Astrocyte of the cerebellum (primary cell): ENCODE results near the gene RAB35.

Experiments used
- DNase-seq: peaks from one replicate; pipeline ENCODE4 v3.0.0-alpha.2; 2011; ENCODE audit warnings: low read depth
- H3K4me3 ChIP-seq: 2 replicates; pipeline ENCODE4 v1.5.1; 2011; ENCODE audit warnings: mild to moderate bottlenecking, low read depth, low read length, moderate library complexity
- CTCF ChIP-seq: IDR thresholded peaks from 2 replicates; pipeline ENCODE4 v1.5.1; 2012; ENCODE audit warnings: low read length, low read depth, moderate library complexity, mild to moderate bottlenecking; ENCODE audit errors: missing control alignments
- in situ Hi-C: cut with HindIII; loops from 2 replicates; pipeline ENCODE4 v1.10.0; 2017; ENCODE audit warnings: low sequenced_read_pairs

The RAB35 gene

DNA sequence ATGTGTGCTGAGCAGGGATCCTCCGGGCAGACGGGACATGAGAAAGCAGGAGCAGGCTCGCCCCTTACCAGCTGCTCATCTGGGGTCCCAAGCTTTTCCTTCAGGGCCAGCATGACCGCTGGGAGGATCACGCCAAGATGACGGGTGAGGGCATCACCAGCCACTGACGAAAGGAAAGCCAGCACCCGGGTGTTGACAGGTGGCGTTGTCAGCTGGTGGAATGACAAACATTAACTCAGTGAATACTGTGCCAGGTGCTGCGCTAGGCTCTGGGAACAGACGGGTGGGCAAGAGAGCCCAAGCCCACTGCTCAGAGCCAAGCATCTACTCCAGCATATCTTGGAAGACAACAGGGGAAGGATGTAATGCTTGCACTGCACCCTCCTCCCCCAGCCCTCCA lies 21.3 kb upstream of the RAB35 start:
- in situ Hi-C loops, result no loop called here
- DNase-seq, result no peak
- TF ChIP-seq CTCF, result no peak
- H3K4me3 ChIP-seq, result no peak overlapping the region

GRCh38 chr12:120136093-120136770 lies 19.7 kb upstream of the RAB35 start:
- in situ Hi-C loops, result no loop called here
- H3K4me3 ChIP-seq, result no peak overlapping the region
- TF ChIP-seq CTCF, result no peak
- DNase-seq, result no peak

DNA sequence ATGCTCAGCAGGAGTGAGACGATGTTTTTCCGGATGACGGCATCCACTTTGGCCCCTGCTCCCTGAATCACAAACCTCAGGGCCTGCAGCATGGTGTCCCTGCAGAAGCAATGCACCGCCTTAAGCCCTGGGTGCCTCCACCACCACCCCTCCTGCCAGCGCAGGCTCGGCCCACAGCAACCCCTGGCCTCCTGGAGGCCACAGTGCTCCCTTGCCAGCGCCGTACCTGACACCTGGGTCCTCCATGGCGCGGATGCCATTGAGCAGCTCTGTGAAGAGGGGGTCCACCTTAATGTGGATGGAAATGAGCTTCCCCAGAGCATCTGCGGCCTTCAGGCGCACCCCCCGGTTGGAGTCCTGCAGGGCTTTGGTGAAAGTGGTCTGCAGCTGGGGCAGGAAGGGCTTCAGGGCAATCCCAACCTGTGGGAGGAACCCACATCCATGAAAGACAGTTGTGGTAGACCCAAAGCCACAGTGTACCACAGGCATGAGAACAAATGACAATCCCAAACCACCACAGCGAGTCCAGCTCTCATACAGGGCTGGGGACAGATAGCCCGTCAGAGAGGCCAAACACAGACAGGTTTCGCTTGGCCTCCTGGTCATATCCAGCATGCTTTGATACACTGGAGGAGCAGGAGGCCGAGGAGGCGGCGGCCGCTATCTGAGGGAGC lies 17.9 kb upstream of the RAB35 start:
- in situ Hi-C loops, result no loop called here
- no peak for DNase-seq
- no peak for TF ChIP-seq CTCF
- no peak overlapping the region for H3K4me3 ChIP-seq

DNA sequence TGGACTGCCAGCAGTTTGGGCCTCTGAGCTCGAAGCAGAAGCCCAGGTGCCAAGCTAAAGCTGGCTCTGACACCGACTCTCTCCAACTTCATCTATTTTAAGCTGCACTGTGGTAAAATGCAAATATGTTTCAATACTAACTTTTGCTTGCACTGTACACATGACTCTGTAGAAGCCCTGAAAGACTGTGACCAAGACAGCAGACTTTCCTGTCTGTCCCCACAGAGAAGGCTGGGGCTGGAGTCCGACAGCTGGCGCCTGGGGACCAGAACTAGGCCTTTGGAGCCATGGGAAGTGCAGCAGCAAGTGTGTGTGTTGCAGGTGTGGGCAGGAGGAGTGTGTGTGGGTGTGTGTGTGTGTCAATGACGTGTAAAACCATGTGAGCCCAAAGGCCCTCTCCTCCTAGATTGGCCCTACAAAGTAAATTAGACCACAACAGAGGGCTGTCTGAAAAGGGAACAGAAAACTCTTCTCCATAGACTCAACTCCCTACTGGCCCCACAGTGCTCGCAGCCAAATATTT lies 16.4 kb upstream of the RAB35 start:
- no peak for TF ChIP-seq CTCF
- in situ Hi-C loops, result no loop called here

DNA sequence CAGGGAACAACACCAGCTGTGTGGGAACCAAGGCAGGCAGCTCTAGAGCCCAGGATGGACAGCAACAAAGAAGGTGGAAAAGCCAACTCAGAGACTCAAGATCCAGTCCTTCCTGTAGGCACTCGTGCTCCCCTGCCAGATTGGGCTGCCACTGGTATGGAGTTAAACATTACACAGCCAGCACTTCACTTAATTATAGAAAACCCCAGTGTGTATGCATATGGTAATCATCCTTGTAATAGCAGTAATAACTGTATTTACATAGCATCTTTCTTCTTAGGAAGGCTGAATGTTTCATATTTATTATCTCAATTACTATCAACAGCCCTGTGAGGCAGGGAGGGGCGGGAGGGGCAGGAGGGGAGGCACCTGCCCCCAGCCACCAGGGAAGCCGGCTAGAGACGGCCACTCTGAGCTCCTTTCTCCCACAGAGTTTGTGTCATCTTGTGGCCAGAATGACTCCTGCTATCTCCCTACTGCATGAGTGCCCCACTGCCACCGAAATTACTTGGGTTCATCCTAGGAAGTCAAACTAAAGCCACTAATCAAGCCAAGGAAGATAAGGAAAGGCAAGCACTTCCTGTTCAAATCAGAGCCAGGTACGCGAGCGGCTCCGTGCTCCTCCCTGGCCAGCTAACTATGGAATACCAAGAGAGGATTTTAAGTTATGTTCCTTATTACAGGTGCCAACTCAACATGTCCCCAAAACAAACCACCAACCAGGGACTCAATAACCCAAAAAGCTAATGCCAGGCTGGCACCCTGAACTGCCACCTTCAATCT lies 15.7 kb upstream of the RAB35 start:
- in situ Hi-C loops, result no loop called here
- no peak for DNase-seq
- no peak for TF ChIP-seq CTCF
- no peak overlapping the region for H3K4me3 ChIP-seq

More for the DNA sequence above, 16.4 kb upstream of the RAB35 start:
- no peak overlapping the region for H3K4me3 ChIP-seq
- DNase-seq, result no peak

DNA sequence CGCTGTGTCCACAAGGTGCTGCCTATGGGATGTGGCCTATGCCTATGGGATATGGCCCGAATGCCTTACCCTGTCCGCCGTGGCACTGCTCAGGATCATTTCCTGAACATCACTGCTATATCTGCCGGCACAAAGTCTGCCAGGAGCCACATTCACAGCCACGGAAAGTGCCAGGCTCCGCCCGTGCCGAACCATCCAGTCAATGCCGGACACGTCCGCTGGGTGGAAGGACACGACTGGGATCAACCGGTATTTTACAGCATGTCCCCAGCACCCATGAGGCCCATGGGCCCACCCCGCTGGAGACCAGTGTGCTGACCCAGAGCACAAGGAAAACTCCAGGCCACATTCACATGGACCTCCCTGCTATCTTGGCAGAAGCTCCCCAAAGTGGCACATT lies 14.6 kb upstream of the RAB35 start:
- H3K4me3 ChIP-seq, result no peak overlapping the region
- TF ChIP-seq CTCF, result no peak
- in situ Hi-C loops, result no loop called here
- no peak for DNase-seq
